H9 (cell line): ENCODE results near the gene DNAJB6. TPM values are rescaled to one million over a fixed set of nuclear protein-coding genes. Genes with fewer than 3 reads are reported as not detected.
A peak's percentile ranks its signal among the peaks of the same experiment; 100 is the strongest.

ENCODE experiments used
- DNase-seq: peaks from one replicate; pipeline ENCODE4 v3.0.0-alpha.2; 2017
- H2AFZ ChIP-seq: one replicate; pipeline ENCODE4 v1.6.1; 2013; ENCODE audit warnings: mild to moderate bottlenecking, low read length, control low read depth, moderate library complexity
- H2AK5ac ChIP-seq: 2 replicates; pipeline ENCODE4 v1.6.1; 2013; ENCODE audit warnings: low read length, control low read depth, mixed read lengths; ENCODE audit not compliant: insufficient read length
- H2BK120ac ChIP-seq: one replicate; pipeline ENCODE4 v1.6.1; 2013; ENCODE audit warnings: low read depth, mild to moderate bottlenecking, low read length, control low read depth, inconsistent platforms; ENCODE audit not compliant: poor library complexity, severe bottlenecking
- H2BK12ac ChIP-seq: 2 replicates; pipeline ENCODE4 v1.6.1; 2013; ENCODE audit warnings: low read length, control low read depth, mixed read lengths, low read depth; ENCODE audit not compliant: insufficient read length
- H2BK15ac ChIP-seq: 2 replicates; pipeline ENCODE4 v1.6.1; 2013; ENCODE audit warnings: low read depth, low read length, control low read depth
- H2BK20ac ChIP-seq: one replicate; pipeline ENCODE4 v1.6.1; 2013; ENCODE audit warnings: low read depth, mild to moderate bottlenecking, low read length, control low read depth, inconsistent platforms; ENCODE audit not compliant: poor library complexity, severe bottlenecking
- H2BK5ac ChIP-seq: 2 replicates; pipeline ENCODE4 v1.6.1; 2013; ENCODE audit warnings: low read length, control low read depth, mixed read lengths; ENCODE audit not compliant: insufficient read length
- H3K14ac ChIP-seq: 2 replicates; pipeline ENCODE4 v1.6.1; 2013; ENCODE audit warnings: low read length, control low read depth; ENCODE audit not compliant: insufficient read depth
- H3K18ac ChIP-seq: 2 replicates; pipeline ENCODE4 v1.6.1; 2013; ENCODE audit warnings: low read depth, mild to moderate bottlenecking, mixed read lengths, low read length, control low read depth; ENCODE audit not compliant: insufficient read length
- H3K23ac ChIP-seq: 2 replicates; pipeline ENCODE4 v1.6.1; 2013; ENCODE audit warnings: low read length, control low read depth, mixed read lengths, low read depth; ENCODE audit not compliant: insufficient read length
- H3K23me2 ChIP-seq: 2 replicates; pipeline ENCODE4 v1.6.1; 2013; ENCODE audit warnings: low read depth, mild to moderate bottlenecking, mixed read lengths, low read length, control low read depth; ENCODE audit not compliant: insufficient read length, poor library complexity, severe bottlenecking
- H3K27ac ChIP-seq: 2 replicates; pipeline ENCODE4 v1.5.1; 2013; ENCODE audit warnings: low read length, control low read depth, mixed read lengths, low read depth; ENCODE audit not compliant: insufficient read length
- H3K27me3 ChIP-seq: 2 replicates; pipeline ENCODE4 v1.6.1; 2013; ENCODE audit warnings: low read length, control low read depth, inconsistent platforms; ENCODE audit not compliant: insufficient read depth
- H3K4ac ChIP-seq: 2 replicates; pipeline ENCODE4 v1.6.1; 2013; ENCODE audit warnings: low read depth, mild to moderate bottlenecking, control low read depth, inconsistent platforms, low read length, moderate library complexity
- H3K4me1 ChIP-seq: 2 replicates; pipeline ENCODE4 v1.6.1; 2013; ENCODE audit warnings: low read length, control low read depth, inconsistent platforms; ENCODE audit not compliant: insufficient read depth
- H3K4me2 ChIP-seq: 2 replicates; pipeline ENCODE4 v1.6.1; 2013; ENCODE audit warnings: low read length, control low read depth, mixed read lengths; ENCODE audit not compliant: insufficient read length, insufficient read depth
- H3K56ac ChIP-seq: 2 replicates; pipeline ENCODE4 v1.6.1; 2013; ENCODE audit warnings: low read depth, mild to moderate bottlenecking, mixed read lengths, low read length, control low read depth; ENCODE audit not compliant: insufficient read length
- H3K79me1 ChIP-seq: 2 replicates; pipeline ENCODE4 v1.6.1; 2013; ENCODE audit warnings: low read depth, mild to moderate bottlenecking, moderate library complexity, low read length, control low read depth, inconsistent platforms; ENCODE audit not compliant: insufficient read depth, poor library complexity, severe bottlenecking
- H3K79me2 ChIP-seq: 2 replicates; pipeline ENCODE4 v1.6.1; 2013; ENCODE audit warnings: low read length, control low read depth, inconsistent platforms; ENCODE audit not compliant: insufficient read depth
- H3K9ac ChIP-seq: 2 replicates; pipeline ENCODE4 v1.6.1; 2013; ENCODE audit warnings: low read length, control low read depth, mixed read lengths; ENCODE audit not compliant: insufficient read length; ENCODE audit errors: extremely low read depth
- H3K9me3 ChIP-seq: one replicate; pipeline ENCODE4 v1.6.1; 2013; ENCODE audit warnings: low read depth, low read length, inconsistent platforms; ENCODE audit not compliant: control insufficient read depth
- H3T11ph ChIP-seq: one replicate; pipeline ENCODE4 v1.6.1; 2013; ENCODE audit warnings: mild to moderate bottlenecking, low read length, control low read depth, inconsistent platforms
- H4K20me1 ChIP-seq: one replicate; pipeline ENCODE4 v1.6.1; 2013; ENCODE audit not compliant: control insufficient read depth, insufficient read length, insufficient read depth
- H4K5ac ChIP-seq: 2 replicates; pipeline ENCODE4 v1.6.1; 2013; ENCODE audit warnings: low read depth, mild to moderate bottlenecking, mixed read lengths, low read length, control low read depth; ENCODE audit not compliant: insufficient read length
- H4K8ac ChIP-seq: replicated peaks from 2 replicates; pipeline ENCODE4 v1.6.1; 2013; ENCODE audit warnings: low read length, control low read depth, mixed read lengths, low read depth; ENCODE audit not compliant: insufficient read length
- H4K91ac ChIP-seq: 2 replicates; pipeline ENCODE4 v1.6.1; 2013; ENCODE audit warnings: low read depth, mild to moderate bottlenecking, moderate library complexity, mixed read lengths, low read length, control low read depth; ENCODE audit not compliant: insufficient read length
- H3K27ac Mint-ChIP-seq, 3 experiments: 2 replicates in 2 of 3; 3 replicates in 1 of 3; pipeline ENCODE4 v1.8.0; 2020 to 2021; ENCODE audit warnings: mixed read lengths in 3 of 3, mild to moderate bottlenecking in 1 of 3, moderate library complexity in 1 of 3
- H3K27me3 Mint-ChIP-seq: 2 replicates; pipeline ENCODE4 v1.8.0; 2021; ENCODE audit warnings: low read depth, mild to moderate bottlenecking, moderate library complexity, mixed read lengths
- H3K36me3 Mint-ChIP-seq, 3 experiments: 2 replicates in 2 of 3; 3 replicates in 1 of 3; pipeline ENCODE4 v1.8.0; 2020 to 2021; ENCODE audit warnings: low read depth in 3 of 3, mixed read lengths in 3 of 3; ENCODE audit not compliant: insufficient read depth in 1 of 3
- H3K4me1 Mint-ChIP-seq, 2 experiments: 2 replicates each; pipeline ENCODE4 v1.8.0; 2020; ENCODE audit warnings: mixed read lengths in 2 of 2
- H3K4me3 Mint-ChIP-seq, 2 experiments: 2 replicates in 1 of 2; 3 replicates in 1 of 2; pipeline ENCODE4 v1.8.0; 2020 to 2021; ENCODE audit warnings: mild to moderate bottlenecking in 2 of 2, mixed read lengths in 2 of 2, moderate library complexity in 1 of 2
- H3K9me3 Mint-ChIP-seq, 2 experiments: 2 replicates in 1 of 2; 3 replicates in 1 of 2; pipeline ENCODE4 v1.8.0; 2020; ENCODE audit warnings: mild to moderate bottlenecking in 2 of 2, mixed read lengths in 2 of 2, moderate library complexity in 1 of 2
- CTCF ChIP-seq: fragments of 200-600 bp; sonication (generic); conservative IDR thresholded peaks from 3 replicates; pipeline ENCODE4 v1.8.0; 2021; ENCODE audit warnings: antibody characterized with exemption, mild to moderate bottlenecking
- WGBS: extraction: QIAGEN DNeasy Blood & Tissue Kit; methylation state at CpG from one replicate; pipeline ENCODE4 v1.1.7; 2013; ENCODE audit warnings: missing lambda C conversion rate, low lambda C conversion rate, mixed read lengths; ENCODE audit not compliant: insufficient read length; ENCODE audit errors: extremely low coverage; 5-methylcytosine and 5-hydroxymethylcytosine counted together
- total RNA-seq: library from RNA; stranded (reverse); gene quantifications from 2 replicates; pipeline ENCODE4 v1.2.1, GENCODE V29; 2021

DNAJB6 gene
- total RNA-seq, 1 experiment from 2014 or later, result 215 TPM

GRCh38 chr7:157411580-157411979 lies 74.8 kb downstream of the DNAJB6 start:
- H3K36me3 Mint-ChIP-seq, result peaks cover 31 to 58% (median 52%) of the 10 kb centered on the region in 3 experiments
- no CpG with 5 or more reads among the region's 19 CpGs for WGBS

More at GRCh38 chr7:157411580-157411979, 74.8 kb downstream of the DNAJB6 start:
- Histone ChIP-seq H3T11ph (no peak overlapping the region), H3K79me2 (no peaks in the 10 kb centered on the region), H3K27me3 (no peaks in the 10 kb centered on the region), H3K9me3 (no peaks in the 10 kb centered on the region), H3K4ac (no peak overlapping the region), H4K5ac (no peak overlapping the region), H2AK5ac (no peak overlapping the region), H2AFZ (no peak overlapping the region), H3K14ac (no peak overlapping the region; the same call in 1 of the 2 replicates), H3K18ac (no peak overlapping the region), H3K23ac (no peak overlapping the region), H3K23me2 (no peaks in the 10 kb centered on the region), H2BK120ac (no peak overlapping the region), H3K4me1 (no peaks in the 10 kb centered on the region), H3K27ac (no peak overlapping the region), H2BK20ac (no peak overlapping the region), H2BK12ac (no peak overlapping the region), H4K20me1 (no peaks in the 10 kb centered on the region), H2BK5ac (no peak overlapping the region), H2BK15ac (no peak overlapping the region), H4K91ac (no peak overlapping the region), H4K8ac (no peak overlapping the region), H3K9ac (no peak overlapping the region), H3K56ac (no peak overlapping the region), H3K79me1 (peaks cover 6% of the 10 kb centered on the region), H3K4me2 (no peak overlapping the region)
- H3K4me1 Mint-ChIP-seq, result peaks cover 28 to 40% of the 10 kb centered on the region in 2 experiments
- peak; percentile 35; the same call in 2 of the 3 replicates for TF ChIP-seq CTCF
- H3K27ac Mint-ChIP-seq, result peak overlapping the region in 2 of 3 experiments; percentile 66 to 92; a peak in 3 of 7 replicates
- no peaks in the 10 kb centered on the region for H3K27me3 Mint-ChIP-seq
- no peak overlapping the region for H3K4me3 Mint-ChIP-seq
- peak; percentile 86 for DNase-seq
- no peaks in the 10 kb centered on the region; a peak in 1 of 5 replicates for H3K9me3 Mint-ChIP-seq
